NCI-H2196 treated with DMSO at 0.1 percent for 48 hours (cell line): ENCODE measurements around the gene FLNC.

Source experiments
- DNase-seq: peaks from one replicate; lab custom pipeline; 2025; ENCODE audit not compliant: unreplicated experiment; lab: John Stamatoyannopoulos, UW

FLNC gene

GRCh38 chr7:128800567-128800966 is 29.6 kb upstream of the FLNC start:
- no peak for DNase-seq

- no peak for DNase-seq
Observed at GRCh38 chr7:128801003-128801402, 29.2 kb upstream of the FLNC start.

GRCh38 chr7:128801667-128802418 is 28.4 kb upstream of the FLNC start:
- no peak for DNase-seq

DNA sequence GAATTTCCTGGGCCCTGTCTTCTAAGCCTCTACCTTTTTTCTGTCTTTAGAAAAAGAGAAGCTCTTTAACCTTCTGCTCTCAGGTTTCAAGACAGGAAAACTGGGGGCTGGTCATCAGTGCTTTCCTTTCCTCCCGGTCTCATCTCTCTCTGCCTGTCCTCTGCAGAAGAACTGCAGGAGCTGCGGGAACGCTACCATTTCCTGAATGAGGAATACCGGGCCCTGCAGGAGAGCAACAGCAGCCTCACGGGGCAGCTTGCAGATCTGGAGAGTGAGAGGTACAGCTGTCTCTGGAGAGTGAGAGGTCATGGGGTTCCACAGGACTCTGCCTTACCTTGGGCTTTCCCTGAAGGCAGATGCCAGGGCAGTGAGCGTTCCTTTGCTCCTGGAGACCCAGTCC is 25.7 kb upstream of the FLNC start:
- no peak for DNase-seq

DNA sequence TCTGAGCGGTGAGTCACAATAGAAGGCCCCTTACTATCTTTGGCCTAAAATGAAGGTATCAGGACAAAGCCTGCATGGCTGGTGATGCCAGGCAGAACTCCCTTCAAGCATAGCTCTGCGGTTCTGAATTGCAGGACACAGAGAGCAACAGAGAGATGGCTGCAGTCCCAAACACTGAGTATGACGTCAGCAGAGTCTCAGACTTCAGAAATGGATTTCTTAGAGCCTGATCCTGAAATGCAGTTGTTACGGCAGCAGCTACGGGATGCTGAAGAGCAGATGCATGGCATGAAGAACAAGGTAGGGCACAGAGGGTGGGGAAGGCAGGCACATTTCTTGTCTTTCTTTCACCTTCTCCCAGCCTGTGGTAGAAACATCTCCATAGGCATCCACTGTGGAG is 25.0 kb upstream of the FLNC start:
- DNase-seq = no peak

GRCh38 chr7:128807191-128807590 is 23.0 kb upstream of the FLNC start:
- DNase-seq = no peak

- DNase-seq = no peak
Observed at GRCh38 chr7:128809363-128809762, 20.8 kb upstream of the FLNC start.

- no peak for DNase-seq
Observed at GRCh38 chr7:128810473-128810872, 19.7 kb upstream of the FLNC start.

DNA sequence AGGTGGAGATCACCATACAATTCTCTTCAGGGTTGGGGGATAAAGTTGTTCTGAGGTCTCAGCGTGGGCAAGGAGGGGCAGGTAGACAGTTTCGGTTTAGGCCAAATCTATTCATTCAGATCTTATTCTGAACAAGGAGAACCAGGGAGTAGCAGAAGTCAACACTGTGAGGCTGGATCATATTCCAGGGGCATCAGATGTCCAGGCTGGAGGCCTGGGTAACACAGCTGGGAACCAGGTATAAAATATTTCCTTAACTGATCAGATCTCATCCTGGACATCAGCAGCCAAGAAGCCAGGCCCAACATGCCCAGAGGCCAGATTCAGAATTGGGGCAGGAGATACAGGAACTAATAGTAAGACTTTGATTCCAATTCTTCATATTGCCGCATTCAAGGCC is 19.2 kb upstream of the FLNC start:
- no peak for DNase-seq

DNA sequence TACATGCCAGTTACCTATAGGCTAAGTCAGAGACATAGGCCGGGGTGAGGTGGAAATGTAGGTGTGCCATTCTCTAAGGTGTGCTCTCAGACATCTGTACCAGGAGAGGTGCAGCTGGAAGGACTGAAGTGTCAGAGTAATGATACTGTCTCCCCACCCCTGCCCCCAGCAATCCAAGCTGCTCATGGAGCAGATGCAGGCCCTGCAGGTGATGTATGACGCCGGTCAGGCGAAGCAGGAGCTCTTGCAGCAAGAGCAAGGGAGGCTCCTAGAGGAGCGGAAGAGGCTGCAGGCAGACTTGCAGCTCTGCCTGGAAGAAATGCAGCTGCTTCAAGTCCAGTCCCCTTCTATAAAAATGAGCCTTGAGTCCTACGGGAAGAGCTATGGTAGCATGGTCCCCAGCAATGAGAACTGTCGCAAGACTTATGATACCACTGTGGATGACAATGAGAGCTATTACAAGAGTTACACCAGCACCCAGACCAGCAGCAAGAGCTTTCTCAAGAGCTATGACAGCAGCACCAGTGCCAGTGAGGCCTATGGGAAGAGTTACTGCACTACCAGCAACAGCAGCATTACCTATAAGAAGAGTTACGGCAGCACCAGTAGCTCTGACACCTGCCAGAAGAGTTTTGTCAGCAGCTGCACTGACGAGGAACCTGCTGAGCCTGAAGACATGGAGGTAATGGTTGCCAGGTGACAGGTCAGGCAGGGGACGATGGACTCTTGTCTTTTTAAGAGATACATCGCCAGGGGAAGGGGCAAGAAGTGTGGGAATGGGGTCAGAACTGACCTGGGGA is 18.4 kb upstream of the FLNC start:
- DNase-seq = no peak

DNA sequence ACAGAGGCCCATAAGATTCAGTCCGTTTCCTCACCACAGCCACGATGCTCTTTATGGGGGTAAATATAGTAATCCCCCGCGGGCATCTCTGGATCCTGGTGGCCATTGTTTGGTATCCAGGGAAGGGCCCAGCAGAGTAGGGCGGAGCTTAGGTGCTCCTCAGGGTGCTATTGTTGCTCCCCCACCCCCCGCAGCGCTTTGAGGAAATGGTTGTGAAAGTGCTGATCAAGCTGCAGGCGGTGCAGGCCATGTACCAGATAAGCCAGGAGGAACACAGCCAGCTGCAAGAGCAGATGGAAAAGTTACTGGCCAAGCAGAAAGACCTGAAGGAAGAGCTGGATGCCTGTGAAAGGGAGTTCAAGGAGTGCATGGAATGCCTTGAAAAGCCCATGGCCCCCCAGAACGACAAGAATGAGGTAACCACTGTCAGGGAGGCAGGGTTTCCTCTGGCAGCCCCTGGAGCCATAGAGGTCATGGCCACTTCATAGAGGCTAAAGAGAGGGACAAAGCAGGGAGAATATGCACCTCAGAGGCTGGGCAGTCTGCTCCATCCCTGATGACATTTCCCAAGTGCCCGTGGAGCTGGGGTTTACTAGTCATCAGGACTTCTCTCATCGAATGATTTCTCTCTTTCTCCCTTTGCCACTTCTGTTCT is 17.6 kb upstream of the FLNC start:
- no peak for DNase-seq

GRCh38 chr7:128814499-128814898 is 15.7 kb upstream of the FLNC start:
- DNase-seq = no peak

GRCh38 chr7:128815289-128815942 is 14.8 kb upstream of the FLNC start:
- DNase-seq = no peak

- DNase-seq = no peak
Observed at GRCh38 chr7:128818694-128819093, 11.5 kb upstream of the FLNC start.

DNA sequence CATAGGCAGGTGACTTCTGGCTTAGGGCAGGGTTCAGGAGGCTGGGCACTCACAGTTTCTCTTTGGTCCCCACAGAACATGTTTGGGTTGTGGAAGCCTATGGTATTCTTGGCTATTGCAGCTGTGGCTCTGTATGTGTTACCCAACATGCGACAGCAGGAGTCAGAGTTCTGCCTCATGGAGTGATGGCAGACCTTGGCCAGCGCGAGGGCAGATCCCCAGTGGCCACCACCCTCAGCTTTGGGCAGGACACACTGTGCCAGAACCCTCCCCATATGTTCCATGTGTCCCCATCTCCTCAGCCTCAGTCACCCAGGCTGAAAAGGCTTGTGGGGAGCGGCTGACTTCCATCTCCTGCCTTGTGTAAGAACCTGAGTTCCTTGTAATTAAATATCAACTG is 8.5 kb upstream of the FLNC start:
- DNase-seq = no peak

GRCh38 chr7:128826512-128826911 is 3.7 kb upstream of the FLNC start:
- DNase-seq = no peak

- no peak for DNase-seq
Observed at GRCh38 chr7:128826916-128827247, 3.3 kb upstream of the FLNC start.

- no peak for DNase-seq
Observed at GRCh38 chr7:128827248-128827958, 2.8 kb upstream of the FLNC start.

GRCh38 chr7:128827971-128828711 is 2.1 kb upstream of the FLNC start:
- DNase-seq = no peak

DNA sequence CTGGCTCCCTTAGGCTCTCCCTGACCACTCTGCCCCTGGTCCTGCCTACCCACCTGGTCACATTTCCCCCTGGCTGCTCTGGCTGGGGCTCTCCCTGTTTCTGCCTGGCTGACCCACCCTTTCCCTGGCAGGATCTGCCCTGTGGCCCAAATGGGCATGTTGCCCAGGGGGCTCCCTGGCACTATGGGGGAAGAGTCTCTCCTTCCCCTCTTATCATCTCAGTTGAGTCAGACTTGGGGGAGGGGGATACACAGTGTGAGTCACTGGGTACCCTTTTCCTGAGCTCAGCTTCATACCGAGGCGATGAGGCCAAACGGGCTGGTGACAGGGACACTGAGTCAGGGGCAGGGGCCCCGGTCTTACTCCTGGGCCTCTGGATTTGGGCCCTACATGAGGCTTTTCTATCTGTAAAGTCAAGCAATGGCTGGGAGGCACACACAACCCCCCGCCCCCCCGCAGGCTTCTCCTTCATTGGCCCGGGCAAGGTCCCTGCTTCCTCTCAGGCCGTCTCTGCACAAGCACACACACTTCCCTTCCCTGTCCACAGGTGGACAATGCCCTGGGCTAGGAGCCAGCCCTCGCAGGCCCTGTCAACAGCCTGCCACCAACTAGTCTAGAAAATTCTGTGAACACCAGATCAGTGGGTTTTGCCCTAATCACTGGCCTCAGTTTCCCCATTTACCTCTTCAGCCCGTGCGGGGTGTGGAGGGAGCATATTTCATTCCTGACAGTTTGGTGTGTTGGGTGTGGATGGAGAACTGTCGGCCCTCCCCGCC is 627 bp upstream of the FLNC start:
- no peak for DNase-seq
